ENCODE measurements around the gene HOXD10.

HOXD10 gene

GRCh38 chr2:176152350-176153181, 36.0 kb downstream of the HOXD10 start:
- no peak for DNase-seq

GRCh38 chr2:176154576-176155252, 38.1 kb downstream of the HOXD10 start:
- no peak for DNase-seq

GRCh38 chr2:176155356-176156044, 38.9 kb downstream of the HOXD10 start:
- DNase-seq, result no peak

- DNase-seq, result peak; percentile 14
Observed at GRCh38 chr2:176156301-176156806, 39.8 kb downstream of the HOXD10 start.

- DNase-seq, result peak; percentile 65
Observed at GRCh38 chr2:176156807-176157498, 40.4 kb downstream of the HOXD10 start, which contains the start of gene HOXD3. TSS of gene HOXD3 (plus strand) at chr2:176157307. CDS start at chr2:176169115, 11,808 bp downstream.

- DNase-seq, result peak; percentile 88
Observed at GRCh38 chr2:176157499-176158185, 41.1 kb downstream of the HOXD10 start.

- DNase-seq, result peak; percentile 73
Observed at GRCh38 chr2:176158186-176158591, 41.6 kb downstream of the HOXD10 start.

GRCh38 chr2:176158855-176159662, 42.5 kb downstream of the HOXD10 start:
- DNase-seq, result peak; percentile 69

GRCh38 chr2:176159663-176160250, 43.2 kb downstream of the HOXD10 start:
- DNase-seq, result no peak

- no peak for DNase-seq
Observed at GRCh38 chr2:176160251-176160985, 43.8 kb downstream of the HOXD10 start.

GRCh38 chr2:176160986-176161824, 44.6 kb downstream of the HOXD10 start:
- DNase-seq, result no peak

- no peak for DNase-seq
Observed at GRCh38 chr2:176161825-176162626, 45.4 kb downstream of the HOXD10 start.

- no peak for DNase-seq
Observed at GRCh38 chr2:176162911-176163671, 46.5 kb downstream of the HOXD10 start.

GRCh38 chr2:176163672-176164056, 47.1 kb downstream of the HOXD10 start:
- DNase-seq, result no peak

GRCh38 chr2:176164201-176164600, 47.6 kb downstream of the HOXD10 start:
- no peak for DNase-seq

- DNase-seq, result no peak
Observed at GRCh38 chr2:176164611-176165369, 48.2 kb downstream of the HOXD10 start.

All from NCI-H69 (cell line).